ENCODE data around the gene APPL2.

DNA sequence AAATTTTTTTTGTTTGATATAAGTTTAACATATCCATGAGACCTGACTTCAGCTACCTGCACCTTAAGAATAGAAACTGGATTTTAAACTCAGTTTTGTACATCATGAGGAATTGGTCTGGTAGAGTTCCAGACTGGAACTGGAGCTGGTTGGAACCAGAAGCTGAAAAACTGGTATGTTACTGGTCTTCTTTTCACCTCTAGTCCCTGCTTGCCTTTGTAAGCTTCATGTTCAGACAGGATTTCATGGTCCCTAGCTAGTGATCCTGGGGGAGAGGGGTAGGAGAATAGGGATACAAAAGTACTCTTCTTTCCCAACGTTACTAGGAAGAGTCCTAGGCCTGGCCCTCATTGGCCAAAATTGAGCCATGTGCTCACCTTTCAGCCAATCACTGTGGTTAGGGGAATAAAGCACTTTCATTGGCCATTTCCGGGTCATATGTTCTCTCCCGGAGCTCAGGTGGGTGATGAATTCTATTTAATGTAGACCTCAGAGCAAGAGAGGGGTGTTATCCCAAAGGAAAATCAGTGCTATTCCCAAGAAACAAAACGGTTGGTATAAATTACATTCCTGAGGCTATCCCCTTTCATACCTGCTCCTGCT is 36.9 kb upstream of the APPL2 start:
- TF ChIP-seq, protein P1, sequence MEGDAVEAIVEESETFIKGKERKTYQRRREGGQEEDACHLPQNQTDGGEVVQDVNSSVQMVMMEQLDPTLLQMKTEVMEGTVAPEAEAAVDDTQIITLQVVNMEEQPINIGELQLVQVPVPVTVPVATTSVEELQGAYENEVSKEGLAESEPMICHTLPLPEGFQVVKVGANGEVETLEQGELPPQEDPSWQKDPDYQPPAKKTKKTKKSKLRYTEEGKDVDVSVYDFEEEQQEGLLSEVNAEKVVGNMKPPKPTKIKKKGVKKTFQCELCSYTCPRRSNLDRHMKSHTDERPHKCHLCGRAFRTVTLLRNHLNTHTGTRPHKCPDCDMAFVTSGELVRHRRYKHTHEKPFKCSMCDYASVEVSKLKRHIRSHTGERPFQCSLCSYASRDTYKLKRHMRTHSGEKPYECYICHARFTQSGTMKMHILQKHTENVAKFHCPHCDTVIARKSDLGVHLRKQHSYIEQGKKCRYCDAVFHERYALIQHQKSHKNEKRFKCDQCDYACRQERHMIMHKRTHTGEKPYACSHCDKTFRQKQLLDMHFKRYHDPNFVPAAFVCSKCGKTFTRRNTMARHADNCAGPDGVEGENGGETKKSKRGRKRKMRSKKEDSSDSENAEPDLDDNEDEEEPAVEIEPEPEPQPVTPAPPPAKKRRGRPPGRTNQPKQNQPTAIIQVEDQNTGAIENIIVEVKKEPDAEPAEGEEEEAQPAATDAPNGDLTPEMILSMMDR (IDR thresholded peaks at IDR 0.05; ENCODE audit: insufficient read depth, low read depth, low read length): no peak
- TF ChIP-seq EZH2 (IDR thresholded peaks at IDR 0.05; ENCODE audit: insufficient read depth, low read length): no peak
